Gastrocnemius medialis (tissue), 4 donors: ENCODE measurements around the gene ZNF341. TPM values are rescaled to one million over a fixed set of nuclear protein-coding genes. Genes with fewer than 3 reads are reported as not detected.

ENCODE experiments used
- ATAC-seq, 2 donors: fragments of 150-250 bp; one replicate each; pipeline ENCODE4 v1.9.1; 2016
- DNase-seq, 2 donors: peaks; one replicate each; pipeline ENCODE4 v3.0.0-alpha.2; 2019
- H3K27ac ChIP-seq, 4 donors: fragments of 200-600 bp; sonication (generic); 1 replicate in 1 of 4; 2 replicates in 3 of 4; pipeline ENCODE4 v1.5.1; 2016 to 2018; ENCODE audit warnings: mild to moderate bottlenecking in 2 of 4, moderate library complexity in 1 of 4
- H3K27me3 ChIP-seq, 3 donors: fragments of 200-600 bp; sonication (generic) in 2 of 3; 1 replicate in 1 of 3; 2 replicates in 2 of 3; pipeline versions ENCODE4 v1.5.1 to v1.6.0; 2016 to 2019; ENCODE audit warnings: mild to moderate bottlenecking in 1 of 3, moderate library complexity in 1 of 3
- H3K36me3 ChIP-seq, 2 donors: fragments of 200-600 bp; sonication (generic) in 1 of 2; one replicate each; pipeline ENCODE4 v1.5.1; 2017 to 2018
- H3K4me1 ChIP-seq, 2 donors: fragments of 200-600 bp; sonication (generic) in 1 of 2; one replicate each; pipeline ENCODE4 v1.5.1; 2016 to 2017; ENCODE audit warnings: mild to moderate bottlenecking in 2 of 2
- H3K4me3 ChIP-seq, 4 donors: fragments of 200-600 bp; sonication (generic) in 3 of 4; 1 replicate in 1 of 4; 2 replicates in 3 of 4; pipeline ENCODE4 v1.5.1; 2016 to 2019; ENCODE audit warnings: mild to moderate bottlenecking in 2 of 4
- H3K9me3 ChIP-seq, 3 donors: fragments of 200-600 bp; sonication (generic) in 2 of 3; 1 replicate in 1 of 3; 2 replicates in 2 of 3; pipeline ENCODE4 v1.5.1; 2016 to 2019
- CTCF ChIP-seq, 5 experiments: fragments of 450-650 bp in 3 of 5; fragments of 200-600 bp in 2 of 5; sonication (generic) in 2 of 5; IDR thresholded peaks in 4 of 5; conservative IDR thresholded peaks in 1 of 5; 1 replicate in 4 of 5; 2 replicates in 1 of 5; pipeline ENCODE4 v1.5.1; 2016 to 2019; ENCODE audit warnings: antibody characterized with exemption in 5 of 5, mild to moderate bottlenecking in 3 of 5, moderate library complexity in 3 of 5
- POLR2A ChIP-seq, 2 donors: fragments of 450-650 bp; IDR thresholded peaks; one replicate each; pipeline ENCODE4 v1.6.1; 2017; ENCODE audit warnings: antibody characterized with exemption in 2 of 2, mild to moderate bottlenecking in 2 of 2, moderate library complexity in 2 of 2
- in situ Hi-C, 4 donors: fragments of 200-750 bp; cut with MboI; loops; one replicate each; pipeline versions ENCODE4 v1.15.0 to v1.8.0; 2017; ENCODE audit warnings: low sequenced_read_pairs in 4 of 4
- intact Hi-C: fragments of 100-400 bp; cut with DNase I; formaldehyde crosslinking; loops from one replicate; pipeline ENCODE4 v1.15.1; 2023; ENCODE audit warnings: low total_unique reads
- total RNA-seq, 4 donors: library from RNA; depleted of rRNA; stranded (reverse); fragments of >200 nt; gene quantifications; one replicate each; pipeline versions ENCODE4 v1.1.0 to v1.2.3, GENCODE V29; 2016

ZNF341 gene
- total RNA-seq, 4 donors from 2014 or later: 1.8 to 4.6 (median 2.6) TPM

- TF ChIP-seq POLR2A (IDR thresholded peaks at IDR 0.05) (no peak), CTCF (IDR thresholded peaks at IDR 0.05 in 4 of 5, conservative IDR thresholded peaks at IDR 0.05 in 1 of 5) (no peak)
- intact Hi-C loops (loop anchor here (10.0 kb wide), 1 partner anchor 1279 kb away; the partner anchor contains the start of gene TRPC4AP), in situ Hi-C loops (no loop called here)
- H3K9me3 ChIP-seq: no peaks in the 10 kb centered on the region
- H3K27ac ChIP-seq: no peak overlapping the region
- H3K27me3 ChIP-seq: no peaks in the 10 kb centered on the region
- H3K4me3 ChIP-seq: no peak overlapping the region
- no peaks in the 10 kb centered on the region for H3K36me3 ChIP-seq
- ATAC-seq: no peak
- no peak for DNase-seq
- H3K4me1 ChIP-seq: peaks cover 70 to 73% of the 10 kb centered on the region in 2 donors
These were observed 84.4 kb downstream of the ZNF341 start for GRCh38 chr20:33816191-33816590.

DNA sequence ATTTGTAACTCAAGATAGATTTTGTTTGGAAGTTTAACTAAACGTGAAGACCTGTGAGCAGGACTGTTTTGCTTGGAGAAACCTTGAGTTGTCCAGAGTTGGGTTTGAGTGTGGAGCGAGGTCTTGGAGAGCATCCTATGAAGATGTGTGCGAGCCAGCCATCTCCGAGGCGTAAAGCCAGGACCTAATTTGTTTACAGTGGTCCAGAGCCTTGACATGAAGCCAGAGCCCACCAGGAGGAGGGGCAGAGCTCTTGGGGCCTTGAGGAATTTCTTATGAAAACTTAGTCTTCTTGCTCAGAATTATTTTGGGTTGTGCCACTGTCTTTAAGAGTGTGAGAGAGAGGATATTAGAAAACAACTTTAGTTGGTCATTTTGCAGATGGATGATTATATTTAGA, 85.6 kb downstream of the ZNF341 start:
- in situ Hi-C loops: no loop called here
- intact Hi-C loops: loop anchor here (10.0 kb wide), 1 partner anchor 1277 kb away; the partner anchor contains the start of gene TRPC4AP
- TF ChIP-seq POLR2A (IDR thresholded peaks at IDR 0.05): no peak
- TF ChIP-seq CTCF (IDR thresholded peaks at IDR 0.05 in 4 of 5, conservative IDR thresholded peaks at IDR 0.05 in 1 of 5): no peak
- Histone ChIP-seq H3K9me3 (no peaks in the 10 kb centered on the region), H3K4me1 (peaks cover 77 to 83% of the 10 kb centered on the region in 2 donors), H3K27ac (no peak overlapping the region), H3K4me3 (no peak overlapping the region), H3K27me3 (no peaks in the 10 kb centered on the region), H3K36me3 (no peaks in the 10 kb centered on the region)
- DNase-seq: no peak
- ATAC-seq: no peak

DNA sequence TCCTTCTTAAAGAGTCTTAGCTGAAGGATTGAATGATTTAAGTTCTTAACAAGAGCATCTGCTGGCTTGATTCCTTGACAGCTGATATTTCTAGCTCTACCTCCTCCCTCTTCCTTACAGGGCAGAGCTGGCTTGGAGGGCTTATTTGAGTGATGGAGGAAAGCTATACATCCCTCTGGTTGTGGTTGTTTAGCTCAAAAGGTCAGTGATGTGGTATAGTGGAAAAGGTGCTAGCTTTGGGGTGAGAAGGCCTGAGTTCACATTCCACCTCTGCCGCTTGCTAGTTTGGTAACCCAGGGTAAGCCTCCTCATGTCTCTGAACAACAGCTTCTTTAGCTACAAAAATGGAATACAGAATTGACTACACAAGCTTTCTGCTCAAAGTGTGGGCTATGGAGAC, 87.7 kb downstream of the ZNF341 start:
- peak overlapping the region; percentile 21 to 79 (median 40) for H3K27ac ChIP-seq
- in situ Hi-C loops: no loop called here
- no peaks in the 10 kb centered on the region for H3K36me3 ChIP-seq
- no peaks in the 10 kb centered on the region for H3K9me3 ChIP-seq
- H3K4me1 ChIP-seq: peaks cover 76 to 77% of the 10 kb centered on the region in 2 donors
- no peaks in the 10 kb centered on the region for H3K27me3 ChIP-seq
- no peak overlapping the region for H3K4me3 ChIP-seq
- TF ChIP-seq CTCF (IDR thresholded peaks at IDR 0.05 in 4 of 5, conservative IDR thresholded peaks at IDR 0.05 in 1 of 5) (no peak), POLR2A (IDR thresholded peaks at IDR 0.05) (no peak)
- DNase-seq (no peak), ATAC-seq (no peak)
- intact Hi-C loops: loop anchor here (10.0 kb wide), 1 partner anchor 1275 kb away; the partner anchor contains the start of gene TRPC4AP

DNA sequence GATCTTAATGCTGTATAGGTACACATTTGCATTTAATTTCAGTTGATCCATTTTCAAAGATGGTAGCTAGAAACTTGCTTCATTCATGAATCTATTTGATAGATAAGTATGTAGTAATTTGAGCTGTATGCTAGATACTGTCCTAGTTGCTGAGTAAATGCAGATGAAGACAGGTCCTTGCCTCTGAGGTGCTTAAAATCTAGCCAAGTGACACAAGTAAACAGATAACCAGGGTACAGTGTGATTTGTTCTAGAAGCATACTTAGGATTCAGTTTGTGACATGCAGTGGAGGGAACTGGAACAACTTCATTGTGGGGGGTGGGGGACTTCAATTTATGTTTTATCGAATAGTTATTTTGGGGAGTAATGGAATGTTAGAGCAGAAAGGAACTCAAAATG, 88.6 kb downstream of the ZNF341 start:
- TF ChIP-seq CTCF (IDR thresholded peaks at IDR 0.05 in 4 of 5, conservative IDR thresholded peaks at IDR 0.05 in 1 of 5) (no peak), POLR2A (IDR thresholded peaks at IDR 0.05) (no peak)

More for the DNA sequence above, 88.6 kb downstream of the ZNF341 start:
- H3K4me3 ChIP-seq: no peak overlapping the region
- intact Hi-C loops (no loop called here), in situ Hi-C loops (no loop called here)
- no peaks in the 10 kb centered on the region for H3K36me3 ChIP-seq
- no peaks in the 10 kb centered on the region for H3K27me3 ChIP-seq
- H3K4me1 ChIP-seq: peaks cover 76 to 82% of the 10 kb centered on the region in 2 donors
- DNase-seq (no peak), ATAC-seq (peak in 1 of 2 donors; percentile 90)
- no peaks in the 10 kb centered on the region for H3K9me3 ChIP-seq
- H3K27ac ChIP-seq: peak overlapping the region; percentile 14 to 79 (median 40)
